GM12873 (cell line): Measurements from ENCODE around the gene E2F1.

ENCODE experiments used
- CTCF ChIP-seq: IDR thresholded peaks from 2 replicates; pipeline ENCODE4 v1.5.1; 2012; ENCODE audit warnings: low read depth, mild to moderate bottlenecking, moderate library complexity, low read length, control low read depth; ENCODE audit not compliant: insufficient read depth; ENCODE audit errors: missing control alignments

E2F1 gene

GRCh38 chr20:33657704-33658095 lies 28.5 kb downstream of the E2F1 start:
- TF ChIP-seq CTCF = no peak

GRCh38 chr20:33656783-33657703 lies 29.1 kb downstream of the E2F1 start:
- no peak for TF ChIP-seq CTCF

- TF ChIP-seq CTCF = no peak
Measured at GRCh38 chr20:33656010-33656782, 30.0 kb downstream of the E2F1 start.

GRCh38 chr20:33655164-33655563 lies 31.0 kb downstream of the E2F1 start:
- TF ChIP-seq CTCF = no peak

GRCh38 chr20:33654680-33655161 lies 31.5 kb downstream of the E2F1 start:
- TF ChIP-seq CTCF = no peak

- no peak for TF ChIP-seq CTCF
Measured at GRCh38 chr20:33653900-33654596, 32.1 kb downstream of the E2F1 start.
